Upper lobe of right lung (tissue), 1 donor: Measurements from ENCODE around the gene EFR3B. TPM values are rescaled to one million over a fixed set of nuclear protein-coding genes. Genes with fewer than 3 reads are reported as not detected.
"Not testable (repeated sequence)": the region's sequence is repeated elsewhere in the genome, so short reads cannot be mapped to it uniquely, and the experiment has no call there.

Source experiments
- ATAC-seq: fragments of 200-7000 bp; cut with Tn5 transposase; one replicate; pipeline ENCODE4 v1.9.1; 2020; ENCODE audit warnings: mild to moderate bottlenecking, moderate library complexity
- DNase-seq: peaks from one replicate; pipeline ENCODE4 v3.0.0-alpha.2; 2020
- H3K27ac ChIP-seq: fragments of 200-600 bp; one replicate; pipeline ENCODE4 v1.8.0; 2022
- H3K27me3 ChIP-seq: fragments of 200-600 bp; one replicate; pipeline ENCODE4 v1.8.0; 2022; ENCODE audit warnings: mild to moderate bottlenecking
- H3K36me3 ChIP-seq: fragments of 200-600 bp; one replicate; pipeline ENCODE4 v1.8.0; 2022
- H3K4me1 ChIP-seq: fragments of 200-600 bp; one replicate; pipeline ENCODE4 v1.8.0; 2022
- H3K4me3 ChIP-seq: fragments of 200-600 bp; one replicate; pipeline ENCODE4 v1.8.0; 2022; ENCODE audit warnings: mild to moderate bottlenecking
- H3K9me3 ChIP-seq: fragments of 200-600 bp; one replicate; pipeline ENCODE4 v1.8.0; 2022
- intact Hi-C: fragments of 100-400 bp; cut with DNase I; formaldehyde crosslinking; loops from one replicate; pipeline ENCODE4 v1.11.0; 2022
- total RNA-seq: library from RNA; stranded (reverse); fragmentation: NEBNext Ultra II Directional; extraction: Animal tissue kit (Norgen Biotek cat#: 25700); gene quantifications from one replicate; pipeline ENCODE4 v1.2.1, GENCODE V29; 2021
- TF ChIP-seq, protein P1 (sequence below): fragments of 200-600 bp; IDR thresholded peaks from one replicate; pipeline ENCODE4 v1.8.0; 2022; ENCODE audit warnings: antibody characterized with exemption
- donor health status: DM: no; HTN: yes; CAD: no; lungs with severe emphysema.

Gene EFR3B
- total RNA-seq, 1 donor from 2014 or later: 10.7 TPM

DNA sequence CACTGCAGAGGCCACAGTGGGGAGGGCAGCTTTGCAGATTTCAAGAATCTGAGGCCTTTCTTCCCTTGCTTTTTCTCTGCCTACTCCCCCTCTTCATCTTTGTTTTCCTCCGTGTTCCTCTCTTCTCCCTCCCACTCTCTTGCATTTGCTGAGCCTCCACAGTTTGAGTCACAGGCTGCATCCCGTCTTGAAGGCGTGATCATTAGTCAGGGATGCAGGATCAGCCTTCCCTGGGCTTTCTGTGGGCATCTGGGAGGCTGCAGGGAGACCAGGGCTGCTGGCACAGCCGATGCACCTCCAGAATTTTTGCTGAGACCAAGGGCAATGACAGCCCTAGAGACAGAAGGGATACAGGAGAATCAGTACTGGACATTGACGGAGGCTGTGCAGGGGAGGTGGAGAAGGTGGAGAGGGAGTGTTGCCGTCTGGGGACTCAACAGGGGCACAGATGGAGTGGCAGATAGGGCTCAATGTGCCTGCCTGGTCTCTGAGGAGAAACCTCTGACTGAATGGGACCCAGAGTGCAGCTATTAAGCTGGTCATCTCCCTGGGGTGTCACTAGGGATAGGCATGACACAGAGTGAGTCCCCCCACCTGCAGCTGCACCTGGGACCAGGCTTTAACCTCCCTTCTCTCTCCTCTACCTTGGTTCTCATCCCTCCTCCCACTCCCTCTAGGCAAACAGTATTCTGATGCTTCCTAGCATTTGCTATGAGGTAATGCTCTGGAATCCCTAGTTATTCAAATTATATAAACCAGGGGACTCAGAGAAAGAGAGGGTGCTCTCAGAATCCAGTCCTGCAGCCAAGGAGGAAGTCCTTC is 41.2 kb upstream of the EFR3B start:
- TF ChIP-seq, protein P1, sequence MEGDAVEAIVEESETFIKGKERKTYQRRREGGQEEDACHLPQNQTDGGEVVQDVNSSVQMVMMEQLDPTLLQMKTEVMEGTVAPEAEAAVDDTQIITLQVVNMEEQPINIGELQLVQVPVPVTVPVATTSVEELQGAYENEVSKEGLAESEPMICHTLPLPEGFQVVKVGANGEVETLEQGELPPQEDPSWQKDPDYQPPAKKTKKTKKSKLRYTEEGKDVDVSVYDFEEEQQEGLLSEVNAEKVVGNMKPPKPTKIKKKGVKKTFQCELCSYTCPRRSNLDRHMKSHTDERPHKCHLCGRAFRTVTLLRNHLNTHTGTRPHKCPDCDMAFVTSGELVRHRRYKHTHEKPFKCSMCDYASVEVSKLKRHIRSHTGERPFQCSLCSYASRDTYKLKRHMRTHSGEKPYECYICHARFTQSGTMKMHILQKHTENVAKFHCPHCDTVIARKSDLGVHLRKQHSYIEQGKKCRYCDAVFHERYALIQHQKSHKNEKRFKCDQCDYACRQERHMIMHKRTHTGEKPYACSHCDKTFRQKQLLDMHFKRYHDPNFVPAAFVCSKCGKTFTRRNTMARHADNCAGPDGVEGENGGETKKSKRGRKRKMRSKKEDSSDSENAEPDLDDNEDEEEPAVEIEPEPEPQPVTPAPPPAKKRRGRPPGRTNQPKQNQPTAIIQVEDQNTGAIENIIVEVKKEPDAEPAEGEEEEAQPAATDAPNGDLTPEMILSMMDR: no peak
- Histone ChIP-seq H3K27ac (no peak overlapping the region), H3K27me3 (no peaks in the 10 kb centered on the region), H3K4me1 (no peaks in the 10 kb centered on the region), H3K36me3 (no peaks in the 10 kb centered on the region), H3K4me3 (no peak overlapping the region), H3K9me3 (no peaks in the 10 kb centered on the region)
- DNase-seq (no peak), ATAC-seq (no peak)
- intact Hi-C loops: no loop called here

GRCh38 chr2:25001325-25001637 is 40.6 kb upstream of the EFR3B start:
- Histone ChIP-seq H3K27ac (no peak overlapping the region), H3K27me3 (no peaks in the 10 kb centered on the region), H3K4me1 (no peaks in the 10 kb centered on the region), H3K4me3 (no peak overlapping the region), H3K36me3 (no peaks in the 10 kb centered on the region), H3K9me3 (no peaks in the 10 kb centered on the region)
- ATAC-seq: no peak
- intact Hi-C loops: no loop called here
- TF ChIP-seq, protein P1: no peak
- DNase-seq: no peak

- H3K9me3 ChIP-seq: no peaks in the 10 kb centered on the region
- ATAC-seq (no peak), DNase-seq (no peak)
- intact Hi-C loops: no loop called here
- H3K4me3 ChIP-seq: no peak overlapping the region
- no peaks in the 10 kb centered on the region for H3K27me3 ChIP-seq
- no peak overlapping the region for H3K27ac ChIP-seq
- H3K36me3 ChIP-seq: no peaks in the 10 kb centered on the region
- TF ChIP-seq, protein P1: no peak
- H3K4me1 ChIP-seq: no peaks in the 10 kb centered on the region
Measured at GRCh38 chr2:25002066-25002465, 39.8 kb upstream of the EFR3B start.

DNA sequence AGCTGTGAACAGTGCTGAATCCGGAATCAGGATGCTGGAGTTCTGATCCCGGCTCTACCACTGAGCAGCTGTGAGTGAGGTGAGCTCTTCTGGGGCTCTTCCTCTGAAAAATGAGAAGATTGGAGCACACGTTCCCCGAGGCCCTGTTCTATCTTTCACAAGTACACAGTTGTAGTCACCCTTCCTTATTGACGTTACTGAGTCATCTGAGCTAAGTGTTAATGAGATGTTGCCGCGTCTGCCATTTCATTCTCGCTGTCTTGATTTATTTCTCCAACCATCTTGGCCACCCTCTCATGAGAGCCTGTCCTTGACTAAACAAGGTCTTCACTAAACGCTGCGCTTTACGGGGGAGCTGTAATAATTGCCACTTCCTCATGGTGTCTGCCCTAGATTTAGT is 31.9 kb upstream of the EFR3B start:
- TF ChIP-seq, protein P1: no peak
- DNase-seq (no peak), ATAC-seq (no peak)
- intact Hi-C loops: no loop called here
- no peaks in the 10 kb centered on the region for H3K36me3 ChIP-seq
- H3K27ac ChIP-seq: no peak overlapping the region
- H3K27me3 ChIP-seq: no peaks in the 10 kb centered on the region
- H3K9me3 ChIP-seq: no peaks in the 10 kb centered on the region
- H3K4me1 ChIP-seq: no peaks in the 10 kb centered on the region
- no peak overlapping the region for H3K4me3 ChIP-seq

DNA sequence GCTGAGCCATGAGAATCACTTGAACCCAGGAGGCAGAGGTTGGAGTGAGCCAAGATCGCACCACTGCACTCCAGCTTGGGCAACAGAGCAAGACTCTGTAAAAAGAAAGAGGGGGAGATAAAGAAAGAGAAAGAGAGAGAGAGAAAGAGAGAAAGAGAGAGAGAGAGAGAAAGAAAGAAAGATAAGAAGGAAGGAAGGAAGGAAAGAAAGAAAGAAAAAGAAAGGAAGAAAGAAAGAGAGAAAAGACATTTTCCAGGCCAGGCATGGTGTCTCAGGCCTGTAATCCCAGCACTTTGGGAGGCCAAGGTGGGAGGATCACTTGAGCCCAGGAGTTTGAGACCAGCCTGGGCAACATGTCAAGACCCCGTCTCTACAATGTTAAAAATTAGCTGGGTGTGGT is 30.5 kb upstream of the EFR3B start:
- intact Hi-C loops, DNase-seq, H3K36me3 ChIP-seq, H3K27me3 ChIP-seq, H3K4me1 ChIP-seq, H3K9me3 ChIP-seq, H3K27ac ChIP-seq, H3K4me3 ChIP-seq, ATAC-seq: not testable (repeated sequence)

GRCh38 chr2:25014631-25015030 is 27.2 kb upstream of the EFR3B start:
- DNase-seq (no peak), ATAC-seq (no peak)
- Histone ChIP-seq H3K36me3 (no peaks in the 10 kb centered on the region), H3K4me3 (no peak overlapping the region), H3K27me3 (no peaks in the 10 kb centered on the region), H3K9me3 (no peaks in the 10 kb centered on the region), H3K4me1 (no peaks in the 10 kb centered on the region), H3K27ac (no peak overlapping the region)
- intact Hi-C loops: no loop called here
- TF ChIP-seq, protein P1: no peak
